HL-60 (cell line): ENCODE data around the gene MYL7.

Experiments
- CTCF ChIP-seq: IDR thresholded peaks from one replicate; pipeline ENCODE4 v1.5.1; 2011; ENCODE audit warnings: low read length, control low read depth, inconsistent platforms; ENCODE audit not compliant: insufficient read depth
- GABPA ChIP-seq: IDR thresholded peaks from 2 replicates; pipeline ENCODE4 v1.6.1; 2012; ENCODE audit warnings: low read depth
- POLR2AphosphoS5 ChIP-seq: IDR thresholded peaks from 2 replicates; pipeline ENCODE4 v1.6.1; 2012; ENCODE audit warnings: low read depth
- SPI1 ChIP-seq: IDR thresholded peaks from 2 replicates; pipeline ENCODE4 v1.6.1; 2012; ENCODE audit warnings: low read depth, mild to moderate bottlenecking, borderline replicate concordance
- TF ChIP-seq, protein P1 (sequence below): IDR thresholded peaks from 2 replicates; pipeline ENCODE4 v1.6.1; 2012; ENCODE audit warnings: low read depth; ENCODE audit not compliant: insufficient replicate concordance

DNA sequence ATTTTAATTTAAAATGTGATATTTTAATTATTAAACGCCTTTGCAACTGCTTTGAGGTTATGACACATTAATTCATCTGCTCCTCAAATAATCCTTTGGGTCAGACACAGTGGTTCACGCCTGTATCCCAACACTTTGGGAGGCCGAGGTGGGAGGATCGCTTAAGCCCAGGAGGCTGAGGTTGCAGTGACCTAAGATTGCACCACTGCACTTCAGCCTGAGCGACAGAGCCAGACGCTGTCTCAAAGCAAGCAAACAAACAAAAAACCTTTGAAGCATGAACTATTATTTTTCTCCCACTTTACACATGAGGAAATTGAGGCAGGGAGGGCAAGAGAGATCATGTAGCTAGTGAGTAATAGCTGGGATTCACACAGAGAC is 16.3 kb downstream of the MYL7 start:
- TF ChIP-seq CTCF: no peak
- TF ChIP-seq GABPA: no peak
- TF ChIP-seq POLR2AphosphoS5: no peak
- no peak for TF ChIP-seq SPI1
- TF ChIP-seq, protein P1, sequence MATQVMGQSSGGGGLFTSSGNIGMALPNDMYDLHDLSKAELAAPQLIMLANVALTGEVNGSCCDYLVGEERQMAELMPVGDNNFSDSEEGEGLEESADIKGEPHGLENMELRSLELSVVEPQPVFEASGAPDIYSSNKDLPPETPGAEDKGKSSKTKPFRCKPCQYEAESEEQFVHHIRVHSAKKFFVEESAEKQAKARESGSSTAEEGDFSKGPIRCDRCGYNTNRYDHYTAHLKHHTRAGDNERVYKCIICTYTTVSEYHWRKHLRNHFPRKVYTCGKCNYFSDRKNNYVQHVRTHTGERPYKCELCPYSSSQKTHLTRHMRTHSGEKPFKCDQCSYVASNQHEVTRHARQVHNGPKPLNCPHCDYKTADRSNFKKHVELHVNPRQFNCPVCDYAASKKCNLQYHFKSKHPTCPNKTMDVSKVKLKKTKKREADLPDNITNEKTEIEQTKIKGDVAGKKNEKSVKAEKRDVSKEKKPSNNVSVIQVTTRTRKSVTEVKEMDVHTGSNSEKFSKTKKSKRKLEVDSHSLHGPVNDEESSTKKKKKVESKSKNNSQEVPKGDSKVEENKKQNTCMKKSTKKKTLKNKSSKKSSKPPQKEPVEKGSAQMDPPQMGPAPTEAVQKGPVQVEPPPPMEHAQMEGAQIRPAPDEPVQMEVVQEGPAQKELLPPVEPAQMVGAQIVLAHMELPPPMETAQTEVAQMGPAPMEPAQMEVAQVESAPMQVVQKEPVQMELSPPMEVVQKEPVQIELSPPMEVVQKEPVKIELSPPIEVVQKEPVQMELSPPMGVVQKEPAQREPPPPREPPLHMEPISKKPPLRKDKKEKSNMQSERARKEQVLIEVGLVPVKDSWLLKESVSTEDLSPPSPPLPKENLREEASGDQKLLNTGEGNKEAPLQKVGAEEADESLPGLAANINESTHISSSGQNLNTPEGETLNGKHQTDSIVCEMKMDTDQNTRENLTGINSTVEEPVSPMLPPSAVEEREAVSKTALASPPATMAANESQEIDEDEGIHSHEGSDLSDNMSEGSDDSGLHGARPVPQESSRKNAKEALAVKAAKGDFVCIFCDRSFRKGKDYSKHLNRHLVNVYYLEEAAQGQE: no peak
